ENCODE results near the gene TLDC2.
"Not testable (repeated sequence)": the region's sequence is repeated elsewhere in the genome, so short reads cannot be mapped to it uniquely, and the experiment has no call there.

The TLDC2 gene

GRCh38 chr20:36888880-36889516 lies 13.1 kb downstream of the TLDC2 start:
- no peak for DNase-seq
- Histone ChIP-seq H3K9me3 (no peaks in the 10 kb centered on the region), H3K4me1 (no peaks in the 10 kb centered on the region), H3K36me3 (no peaks in the 10 kb centered on the region; the same call in 1 of the 2 replicates), H3K4me3 (ENCODE audit: low read depth, low read length) (no peak overlapping the region), H3K27me3 (no peaks in the 10 kb centered on the region)
- no peak for TF ChIP-seq CTCF (IDR thresholded peaks at IDR 0.05; ENCODE audit: low read depth, low read length)

GRCh38 chr20:36890586-36890985 lies 14.6 kb downstream of the TLDC2 start:
- no peak for DNase-seq
- Histone ChIP-seq H3K9me3 (no peaks in the 10 kb centered on the region), H3K36me3 (no peaks in the 10 kb centered on the region; the same call in 1 of the 2 replicates), H3K27me3 (no peaks in the 10 kb centered on the region), H3K4me3 (ENCODE audit: low read depth, low read length) (no peak overlapping the region), H3K4me1 (no peaks in the 10 kb centered on the region)
- no peak for TF ChIP-seq CTCF (IDR thresholded peaks at IDR 0.05; ENCODE audit: low read depth, low read length)

- H3K36me3 ChIP-seq = no peaks in the 10 kb centered on the region; the same call in 1 of the 2 replicates
- no peak for DNase-seq
- H3K4me3 ChIP-seq (ENCODE audit: low read depth, low read length) = no peak overlapping the region
- H3K9me3 ChIP-seq = no peaks in the 10 kb centered on the region
- no peaks in the 10 kb centered on the region for H3K27me3 ChIP-seq
- no peaks in the 10 kb centered on the region for H3K4me1 ChIP-seq
- no peak for TF ChIP-seq CTCF (IDR thresholded peaks at IDR 0.05; ENCODE audit: low read depth, low read length)
Measured at GRCh38 chr20:36891211-36891610, 15.3 kb downstream of the TLDC2 start.

GRCh38 chr20:36893801-36894200 lies 17.9 kb downstream of the TLDC2 start:
- Histone ChIP-seq H3K27me3 (no peaks in the 10 kb centered on the region), H3K4me1 (no peaks in the 10 kb centered on the region), H3K36me3 (no peaks in the 10 kb centered on the region; the same call in 1 of the 2 replicates), H3K4me3 (ENCODE audit: low read depth, low read length) (no peak overlapping the region), H3K9me3 (no peaks in the 10 kb centered on the region)
- DNase-seq = no peak
- no peak for TF ChIP-seq CTCF (IDR thresholded peaks at IDR 0.05; ENCODE audit: low read depth, low read length)

- H3K4me1 ChIP-seq = no peaks in the 10 kb centered on the region
- DNase-seq = no peak
- no peaks in the 10 kb centered on the region; the same call in 1 of the 2 replicates for H3K36me3 ChIP-seq
- no peak for TF ChIP-seq CTCF (IDR thresholded peaks at IDR 0.05; ENCODE audit: low read depth, low read length)
- no peaks in the 10 kb centered on the region for H3K27me3 ChIP-seq
- no peak overlapping the region for H3K4me3 ChIP-seq (ENCODE audit: low read depth, low read length)
- no peaks in the 10 kb centered on the region for H3K9me3 ChIP-seq
Measured at GRCh38 chr20:36895036-36895435, 19.1 kb downstream of the TLDC2 start.

- Histone ChIP-seq H3K27me3 (no peaks in the 10 kb centered on the region), H3K9me3 (no peaks in the 10 kb centered on the region), H3K4me1 (no peaks in the 10 kb centered on the region), H3K36me3 (no peaks in the 10 kb centered on the region), H3K4me3 (ENCODE audit: low read depth, low read length) (no peak overlapping the region)
- no peak for DNase-seq
- no peak for TF ChIP-seq CTCF (IDR thresholded peaks at IDR 0.05; ENCODE audit: low read depth, low read length)
Measured at GRCh38 chr20:36904690-36905089, 28.8 kb downstream of the TLDC2 start.

GRCh38 chr20:36905566-36905965 lies 29.6 kb downstream of the TLDC2 start:
- H3K4me3 ChIP-seq (ENCODE audit: low read depth, low read length); H3K27me3 ChIP-seq; H3K36me3 ChIP-seq; H3K4me1 ChIP-seq; H3K9me3 ChIP-seq; DNase-seq: not testable (repeated sequence)

- H3K4me3 ChIP-seq (ENCODE audit: low read depth, low read length); H3K9me3 ChIP-seq; H3K4me1 ChIP-seq; H3K27me3 ChIP-seq; DNase-seq; H3K36me3 ChIP-seq: not testable (repeated sequence)
Measured at GRCh38 chr20:36906086-36906485, 30.1 kb downstream of the TLDC2 start.

Measured in BE2C (cell line).